PC-9 (cell line): ENCODE measurements around the gene JDP2. TPM values are rescaled to one million over a fixed set of nuclear protein-coding genes. Genes with fewer than 3 reads are reported as not detected.

Experiments
- BruUV-seq: library from RNA; stranded (reverse); fragments of 400-500 nt; replicated peaks from 2 replicates; lab custom pipeline; 2021; lab: Mats Ljungman, UMichigan
- CTCF ChIA-PET: fragments of 300-600 bp; sonication (Branson Sonifier 250); formaldehyde crosslinking; loops from one replicate; lab custom pipeline; 2022; ENCODE audit warnings: antibody characterized with exemption; lab: Charles Lee
- POLR2A ChIA-PET: fragments of 300-600 bp; sonication (Branson Sonifier 250); formaldehyde crosslinking; loops from one replicate; lab custom pipeline; 2022; ENCODE audit warnings: antibody characterized with exemption; ENCODE audit not compliant: unreplicated experiment; lab: Charles Lee
- DNase-seq, 2 experiments: peaks; one replicate each; pipeline versions ENCODE4 v3.0.0 to v3.0.0-alpha.2; 2015 to 2022; ENCODE audit warnings: mixed read lengths in 1 of 2
- H2AFZ ChIP-seq: fragments of 200-600 bp; sonication (generic); 2 replicates; pipeline ENCODE4 v1.8.1; 2017; ENCODE audit warnings: antibody characterized with exemption
- H3F3A ChIP-seq: fragments of 200-600 bp; sonication (generic); 2 replicates; pipeline ENCODE4 v1.8.1; 2017; ENCODE audit warnings: antibody characterized with exemption, mild to moderate bottlenecking, low read depth; ENCODE audit not compliant: insufficient read depth
- H3K27ac ChIP-seq: fragments of 200-600 bp; sonication (generic); 2 replicates; pipeline ENCODE4 v1.6.1; 2016; ENCODE audit warnings: mixed run types
- H3K27me3 ChIP-seq: fragments of 200-600 bp; sonication (generic); 2 replicates; pipeline ENCODE4 v1.6.1; 2016; ENCODE audit warnings: low read depth, mixed run types; ENCODE audit not compliant: insufficient read depth
- H3K36me3 ChIP-seq: fragments of 200-600 bp; sonication (generic); 2 replicates; pipeline ENCODE4 v1.6.1; 2016; ENCODE audit warnings: low read depth, mixed run types
- H3K4me1 ChIP-seq: fragments of 200-600 bp; sonication (generic); replicated peaks from 2 replicates; pipeline ENCODE4 v1.6.1; 2016; ENCODE audit warnings: mixed run types; ENCODE audit not compliant: insufficient read depth
- H3K4me2 ChIP-seq: fragments of 200-600 bp; sonication (generic); 2 replicates; pipeline ENCODE4 v1.6.1; 2017; ENCODE audit warnings: mixed run types
- H3K4me3 ChIP-seq: fragments of 200-600 bp; sonication (generic); 2 replicates; pipeline ENCODE4 v1.6.1; 2016; ENCODE audit warnings: mixed run types
- H3K79me2 ChIP-seq: fragments of 200-600 bp; sonication (generic); 2 replicates; pipeline ENCODE4 v1.6.1; 2017; ENCODE audit warnings: low read depth, mixed run types
- H3K9me2 ChIP-seq: fragments of 200-600 bp; sonication (generic); 2 replicates; pipeline ENCODE4 v1.8.1; 2017; ENCODE audit warnings: mild to moderate bottlenecking; ENCODE audit not compliant: insufficient read depth
- H3K9me3 ChIP-seq: fragments of 200-600 bp; sonication (generic); 2 replicates; pipeline ENCODE4 v1.8.1; 2016; ENCODE audit warnings: low read depth; ENCODE audit not compliant: insufficient read depth
- H4K20me1 ChIP-seq: fragments of 200-600 bp; sonication (generic); 2 replicates; pipeline ENCODE4 v1.8.1; 2017; ENCODE audit not compliant: insufficient read depth
- CTCF ChIP-seq: fragments of 200-600 bp; sonication (generic); conservative IDR thresholded peaks from 2 replicates; pipeline ENCODE4 v1.6.1; 2017; ENCODE audit warnings: mixed run types, antibody characterized with exemption, mild to moderate bottlenecking, moderate library complexity
- EZH2 ChIP-seq: fragments of 200-600 bp; sonication (generic); IDR thresholded peaks from 2 replicates; pipeline ENCODE4 v1.8.0; 2017; ENCODE audit warnings: antibody characterized with exemption, low read depth
- intact Hi-C: fragments of 100-400 bp; cut with micrococcal nuclease; formaldehyde crosslinking; loops from one replicate; pipeline ENCODE4 v1.10.0; 2022; ENCODE audit not compliant: unreplicated experiment
- total RNA-seq: library from RNA; stranded (reverse); gene quantifications from 2 replicates; pipeline ENCODE4 v1.2.3, GENCODE V29; 2021

JDP2 gene
- total RNA-seq, 1 experiment from 2014 or later: 186 TPM

- DNase-seq: no peak
These were observed 76.6 kb downstream of the JDP2 start for GRCh38 chr14:75504411-75504810.

GRCh38 chr14:75506930-75507329 is 79.1 kb downstream of the JDP2 start:
- H3K4me2 ChIP-seq: no peak overlapping the region
- POLR2A ChIA-PET: interaction anchor here (0.7 kb wide), 1 partner anchor 128 kb away, joined by 3 read pairs; no protein-coding TSS in a partner anchor
- BruUV-seq: no TSS peak

More at GRCh38 chr14:75504411-75504810, 76.6 kb downstream of the JDP2 start:
- Histone ChIP-seq H3K79me2 (no peaks in the 10 kb centered on the region), H2AFZ (no peak overlapping the region), H3K4me3 (no peak overlapping the region), H3K27ac (no peak overlapping the region), H3K4me1 (no peaks in the 10 kb centered on the region), H4K20me1 (no peaks in the 10 kb centered on the region), H3K9me2 (no peaks in the 10 kb centered on the region), H3K4me2 (no peak overlapping the region), H3K36me3 (no peaks in the 10 kb centered on the region), H3F3A (no peaks in the 10 kb centered on the region), H3K27me3 (no peaks in the 10 kb centered on the region), H3K9me3 (peaks cover 15% of the 10 kb centered on the region; the same call in 1 of the 2 replicates)
- TF ChIP-seq CTCF: no peak
- no peak for TF ChIP-seq EZH2
- intact Hi-C loops: no loop called here
- ChIA-PET POLR2A (no interaction called here), CTCF (no interaction called here)
- BruUV-seq: no TSS peak

GRCh38 chr14:75510547-75510946 is 82.7 kb downstream of the JDP2 start:
- Histone ChIP-seq H3K36me3 (no peaks in the 10 kb centered on the region), H3K4me2 (no peak overlapping the region), H3F3A (no peaks in the 10 kb centered on the region), H4K20me1 (no peaks in the 10 kb centered on the region), H3K27me3 (no peaks in the 10 kb centered on the region), H3K4me3 (no peak overlapping the region), H3K27ac (no peak overlapping the region), H3K4me1 (no peaks in the 10 kb centered on the region), H3K9me3 (peaks cover 33% of the 10 kb centered on the region; the same call in 1 of the 2 replicates), H3K9me2 (no peaks in the 10 kb centered on the region), H2AFZ (no peak overlapping the region), H3K79me2 (no peaks in the 10 kb centered on the region)
- BruUV-seq: no TSS peak
- no peak for DNase-seq
- ChIA-PET POLR2A (no interaction called here), CTCF (no interaction called here)
- intact Hi-C loops: no loop called here
- TF ChIP-seq CTCF (no peak), EZH2 (no peak)

More at GRCh38 chr14:75506930-75507329, 79.1 kb downstream of the JDP2 start:
- DNase-seq: no peak
- no peaks in the 10 kb centered on the region for H4K20me1 ChIP-seq
- H3K4me3 ChIP-seq: no peak overlapping the region
- H3K36me3 ChIP-seq: no peaks in the 10 kb centered on the region
- H3F3A ChIP-seq: no peaks in the 10 kb centered on the region
- no peak for TF ChIP-seq CTCF
- no peak for TF ChIP-seq EZH2
- H3K9me3 ChIP-seq: peaks cover 33% of the 10 kb centered on the region; the same call in 1 of the 2 replicates
- no peaks in the 10 kb centered on the region for H3K27me3 ChIP-seq
- H3K27ac ChIP-seq: no peak overlapping the region
- H3K79me2 ChIP-seq: no peaks in the 10 kb centered on the region
- H2AFZ ChIP-seq: no peak overlapping the region
- H3K4me1 ChIP-seq: no peaks in the 10 kb centered on the region
- CTCF ChIA-PET: interaction anchor here (0.6 kb wide), 4 partner anchors 37 to 1860 kb away, joined by 3 to 5 read pairs (median 4); no protein-coding TSS in a partner anchor
- no peaks in the 10 kb centered on the region for H3K9me2 ChIP-seq
- intact Hi-C loops: no loop called here
